Endothelial cell of coronary artery (primary cell): Measurements from ENCODE around the gene NAP1L3. TPM values are rescaled to one million over a fixed set of nuclear protein-coding genes. Genes with fewer than 3 reads are reported as not detected.

Source experiments
- total RNA-seq: library from RNA; depleted of rRNA; stranded (reverse); fragments of >200 nt; gene quantifications from 2 replicates; pipeline ENCODE4 v1.2.3, GENCODE V29; 2014

NAP1L3 gene, protein sequence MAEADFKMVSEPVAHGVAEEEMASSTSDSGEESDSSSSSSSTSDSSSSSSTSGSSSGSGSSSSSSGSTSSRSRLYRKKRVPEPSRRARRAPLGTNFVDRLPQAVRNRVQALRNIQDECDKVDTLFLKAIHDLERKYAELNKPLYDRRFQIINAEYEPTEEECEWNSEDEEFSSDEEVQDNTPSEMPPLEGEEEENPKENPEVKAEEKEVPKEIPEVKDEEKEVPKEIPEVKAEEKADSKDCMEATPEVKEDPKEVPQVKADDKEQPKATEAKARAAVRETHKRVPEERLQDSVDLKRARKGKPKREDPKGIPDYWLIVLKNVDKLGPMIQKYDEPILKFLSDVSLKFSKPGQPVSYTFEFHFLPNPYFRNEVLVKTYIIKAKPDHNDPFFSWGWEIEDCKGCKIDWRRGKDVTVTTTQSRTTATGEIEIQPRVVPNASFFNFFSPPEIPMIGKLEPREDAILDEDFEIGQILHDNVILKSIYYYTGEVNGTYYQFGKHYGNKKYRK
- 0.18 and 0.56 TPM in 2 replicates for total RNA-seq

DNA sequence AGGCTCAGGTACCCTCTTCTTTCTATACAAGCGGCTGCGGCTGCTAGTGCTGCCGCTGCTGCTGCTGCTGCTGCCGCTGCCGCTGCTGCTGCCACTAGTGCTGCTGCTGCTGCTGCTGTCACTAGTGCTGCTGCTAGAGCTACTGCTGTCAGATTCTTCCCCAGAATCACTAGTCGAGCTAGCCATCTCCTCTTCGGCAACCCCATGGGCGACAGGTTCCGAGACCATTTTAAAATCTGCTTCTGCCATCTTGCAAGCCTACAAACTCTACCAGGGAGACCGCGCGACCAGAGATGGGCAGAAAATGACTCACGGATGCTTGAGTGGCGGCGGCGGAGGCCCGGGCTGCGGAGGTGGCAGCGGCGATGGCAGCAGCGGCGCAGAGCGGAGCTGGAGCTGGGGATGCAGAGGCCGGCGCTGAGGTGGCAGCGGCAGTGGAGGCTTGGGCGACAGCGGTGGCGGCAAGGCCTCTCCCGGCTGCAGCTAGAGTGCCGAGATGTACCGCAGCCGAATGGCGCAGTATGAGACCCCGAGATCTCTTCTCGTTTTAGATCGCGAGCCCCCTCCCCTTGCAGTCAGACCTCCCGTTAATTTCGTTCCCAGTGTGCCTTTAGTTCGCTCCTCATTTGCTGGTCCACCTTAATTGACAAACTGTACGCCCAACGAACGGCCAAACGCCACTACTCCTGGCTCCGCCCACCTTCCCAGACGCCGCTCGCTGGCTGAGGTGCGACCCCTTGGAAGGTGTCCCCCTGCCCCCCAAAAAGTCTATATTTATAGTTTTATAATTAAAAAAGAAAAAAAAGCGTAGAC lies at the start of gene NAP1L3:
Gene NAP1L3 (minus strand): TSS at position 523 of the 813 bp plus-strand sequence. CDS start 274 bp downstream, at position 249.

GRCh38 chrX:93673869-93674271 lies 492 bp upstream of the NAP1L3 start, which contains the start of gene FAM133A:
Gene FAM133A (plus strand): TSS chrX:93674206. CDS start chrX:93709420, 35,214 bp downstream.

Other genes starting within 250 kb of the NAP1L3 start
- under 0.01 TPM in 1 of 2 replicates, not detected in the other for gene FAM133A, start 628 bp upstream of the NAP1L3 start, total RNA-seq